ENCODE results near the gene DNMT3B.

- TF ChIP-seq CTCF (IDR thresholded peaks at IDR 0.05; ENCODE audit: insufficient read depth, low read length, poor library complexity, severe bottlenecking) (no peak), EZH2phosphoT487 (conservative IDR thresholded peaks at IDR 0.05; ENCODE audit: low read length) (no peak)
These were observed 66.0 kb downstream of the DNMT3B start for GRCh38 chr20:32828029-32828680.
